ENCODE measurements around the gene RSPH1. TPM values are rescaled to one million over a fixed set of nuclear protein-coding genes. Genes with fewer than 3 reads are reported as not detected.

The RSPH1 gene
- total RNA-seq, 3 donors from 2014 or later, result not detected

- Mint-ChIP-seq H3K36me3 (ENCODE audit: insufficient read depth) (no peaks in the 10 kb centered on the region), H3K4me3 (no peak overlapping the region), H3K27me3 (ENCODE audit: low read depth) (peaks cover 4% of the 10 kb centered on the region), H3K4me1 (ENCODE audit: low read depth) (peaks cover 13% of the 10 kb centered on the region), H3K9me3 (no peaks in the 10 kb centered on the region)
- DNase-seq (no peak), ATAC-seq (no peak)
Measured at GRCh38 chr21:42493109-42494060, 2.6 kb downstream of the RSPH1 start.

GRCh38 chr21:42492201-42492600 is 3.8 kb downstream of the RSPH1 start:
- H3K9me3 Mint-ChIP-seq, result no peaks in the 10 kb centered on the region
- ATAC-seq (no peak), DNase-seq (no peak)
- peaks cover 7% of the 10 kb centered on the region for H3K27me3 Mint-ChIP-seq (ENCODE audit: low read depth)
- no peaks in the 10 kb centered on the region for H3K36me3 Mint-ChIP-seq (ENCODE audit: insufficient read depth)
- H3K4me1 Mint-ChIP-seq (ENCODE audit: low read depth), result peaks cover 13% of the 10 kb centered on the region
- H3K4me3 Mint-ChIP-seq, result no peak overlapping the region

GRCh38 chr21:42491328-42491727 is 4.7 kb downstream of the RSPH1 start:
- Mint-ChIP-seq H3K4me1 (ENCODE audit: low read depth) (peaks cover 10% of the 10 kb centered on the region), H3K4me3 (no peak overlapping the region), H3K27me3 (ENCODE audit: low read depth) (peaks cover 10% of the 10 kb centered on the region), H3K36me3 (ENCODE audit: insufficient read depth) (no peaks in the 10 kb centered on the region), H3K9me3 (no peaks in the 10 kb centered on the region)
- no peak for DNase-seq
- no peak for ATAC-seq

GRCh38 chr21:42490720-42491119 is 5.3 kb downstream of the RSPH1 start:
- DNase-seq (no peak), ATAC-seq (no peak)
- Mint-ChIP-seq H3K4me3 (no peak overlapping the region), H3K27me3 (ENCODE audit: low read depth) (peaks cover 10% of the 10 kb centered on the region), H3K9me3 (no peaks in the 10 kb centered on the region), H3K36me3 (ENCODE audit: insufficient read depth) (no peaks in the 10 kb centered on the region), H3K4me1 (ENCODE audit: low read depth) (peaks cover 6% of the 10 kb centered on the region)

- Mint-ChIP-seq H3K36me3 (ENCODE audit: insufficient read depth) (no peaks in the 10 kb centered on the region), H3K9me3 (no peaks in the 10 kb centered on the region), H3K4me3 (no peak overlapping the region), H3K4me1 (ENCODE audit: low read depth) (peaks cover 3% of the 10 kb centered on the region), H3K27me3 (ENCODE audit: low read depth) (peaks cover 10% of the 10 kb centered on the region)
- DNase-seq, result no peak
- no peak for ATAC-seq
Measured at GRCh38 chr21:42489991-42490390, 6.0 kb downstream of the RSPH1 start.

DNA sequence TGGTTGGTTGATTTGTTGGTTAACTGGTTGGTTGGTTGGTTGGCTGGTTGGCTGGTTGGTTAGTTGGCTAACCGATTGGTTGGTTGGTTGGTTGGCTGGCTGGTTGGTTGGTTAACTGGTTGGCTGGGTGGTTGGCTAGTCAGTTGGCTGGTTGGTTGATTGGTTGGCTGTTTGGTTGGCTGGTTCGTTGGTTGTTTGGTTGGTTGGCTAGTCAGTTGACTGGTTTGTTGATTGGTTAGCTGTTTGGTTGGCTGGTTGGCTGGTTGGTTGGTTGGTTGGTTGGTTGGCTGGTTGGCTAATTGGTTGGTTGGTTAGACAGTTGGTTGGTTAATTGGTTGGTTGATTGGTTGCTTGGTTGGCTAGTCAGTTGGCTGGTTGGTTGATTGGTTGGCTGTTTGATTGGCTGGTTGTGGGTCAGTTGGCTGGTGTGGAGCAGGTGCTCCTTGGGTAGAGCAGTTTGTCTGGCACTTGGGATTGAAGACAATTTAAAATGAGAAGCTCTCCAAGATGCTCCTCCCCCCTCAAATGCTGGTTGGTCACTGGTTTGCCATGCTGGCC is 6.9 kb downstream of the RSPH1 start:
- ATAC-seq, result no peak
- H3K36me3 Mint-ChIP-seq (ENCODE audit: insufficient read depth), result no peaks in the 10 kb centered on the region
- DNase-seq, result no peak
- peaks cover 10% of the 10 kb centered on the region for H3K27me3 Mint-ChIP-seq (ENCODE audit: low read depth)
- H3K9me3 Mint-ChIP-seq, result no peaks in the 10 kb centered on the region
- H3K4me1 Mint-ChIP-seq (ENCODE audit: low read depth), result peaks cover 3% of the 10 kb centered on the region
- no peak overlapping the region for H3K4me3 Mint-ChIP-seq

GRCh38 chr21:42486531-42486930 is 9.5 kb downstream of the RSPH1 start:
- H3K36me3 Mint-ChIP-seq (ENCODE audit: insufficient read depth), result no peaks in the 10 kb centered on the region
- no peak for ATAC-seq

DNA sequence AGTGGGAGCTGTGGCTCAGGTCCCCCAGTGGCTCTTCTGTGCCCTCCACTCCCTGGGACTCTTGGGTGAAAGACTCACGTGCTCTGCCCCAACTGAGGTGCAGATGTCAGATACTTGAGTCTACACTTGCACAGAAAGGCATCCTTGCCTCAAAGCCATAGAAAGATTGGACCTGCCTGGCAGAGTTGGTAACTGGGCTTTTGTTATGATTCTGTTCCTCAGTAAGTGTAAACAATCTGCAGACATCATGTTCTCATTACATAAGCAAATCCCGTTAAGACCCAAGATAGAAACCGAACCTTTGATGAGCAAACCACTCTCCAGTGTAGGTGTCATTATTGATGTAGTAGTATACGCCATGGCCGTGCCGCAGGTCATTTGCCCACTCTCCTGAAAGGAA is 10.0 kb downstream of the RSPH1 start:
- DNase-seq (no peak), ATAC-seq (no peak)
- peaks cover 3% of the 10 kb centered on the region for H3K4me1 Mint-ChIP-seq (ENCODE audit: low read depth)
- no peaks in the 10 kb centered on the region for H3K9me3 Mint-ChIP-seq
- H3K27me3 Mint-ChIP-seq (ENCODE audit: low read depth), result peaks cover 10% of the 10 kb centered on the region
- no peaks in the 10 kb centered on the region for H3K36me3 Mint-ChIP-seq (ENCODE audit: insufficient read depth)
- H3K4me3 Mint-ChIP-seq, result no peak overlapping the region

More at GRCh38 chr21:42486531-42486930, 9.5 kb downstream of the RSPH1 start:
- peaks cover 3% of the 10 kb centered on the region for H3K4me1 Mint-ChIP-seq (ENCODE audit: low read depth)
- H3K4me3 Mint-ChIP-seq, result no peak overlapping the region
- DNase-seq, result no peak
- no peaks in the 10 kb centered on the region for H3K9me3 Mint-ChIP-seq
- peaks cover 10% of the 10 kb centered on the region for H3K27me3 Mint-ChIP-seq (ENCODE audit: low read depth)

GRCh38 chr21:42484966-42485365 is 11.1 kb downstream of the RSPH1 start:
- ATAC-seq (no peak), DNase-seq (no peak)
- no peak overlapping the region for H3K4me3 Mint-ChIP-seq
- H3K27me3 Mint-ChIP-seq (ENCODE audit: low read depth), result peaks cover 10% of the 10 kb centered on the region
- H3K4me1 Mint-ChIP-seq (ENCODE audit: low read depth), result peaks cover 3% of the 10 kb centered on the region
- H3K36me3 Mint-ChIP-seq (ENCODE audit: insufficient read depth), result no peaks in the 10 kb centered on the region
- no peaks in the 10 kb centered on the region for H3K9me3 Mint-ChIP-seq

DNA sequence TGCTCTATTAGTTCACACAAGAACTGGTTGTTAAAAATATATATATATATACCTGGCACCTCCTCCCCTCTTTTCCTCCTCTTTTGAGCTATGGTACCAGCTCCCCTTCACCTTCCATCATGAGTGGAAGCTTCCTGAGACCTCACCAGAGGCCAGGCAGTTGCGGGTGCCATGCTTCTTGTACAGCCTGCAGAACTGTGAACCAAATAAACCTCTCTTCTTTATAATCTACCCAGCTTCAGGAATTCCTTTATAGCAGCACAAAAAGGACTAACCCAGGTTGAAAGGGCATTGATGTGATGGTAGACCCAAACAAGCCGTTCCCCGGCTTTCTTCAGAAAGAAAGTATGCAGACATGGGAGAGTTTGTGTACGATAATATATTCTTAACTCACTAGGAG is 14.9 kb downstream of the RSPH1 start:
- Mint-ChIP-seq H3K4me3 (no peak overlapping the region), H3K36me3 (ENCODE audit: insufficient read depth) (no peaks in the 10 kb centered on the region), H3K9me3 (no peaks in the 10 kb centered on the region), H3K4me1 (ENCODE audit: low read depth) (no peaks in the 10 kb centered on the region), H3K27me3 (ENCODE audit: low read depth) (peaks cover 3% of the 10 kb centered on the region)
- DNase-seq (no peak), ATAC-seq (no peak)

DNA sequence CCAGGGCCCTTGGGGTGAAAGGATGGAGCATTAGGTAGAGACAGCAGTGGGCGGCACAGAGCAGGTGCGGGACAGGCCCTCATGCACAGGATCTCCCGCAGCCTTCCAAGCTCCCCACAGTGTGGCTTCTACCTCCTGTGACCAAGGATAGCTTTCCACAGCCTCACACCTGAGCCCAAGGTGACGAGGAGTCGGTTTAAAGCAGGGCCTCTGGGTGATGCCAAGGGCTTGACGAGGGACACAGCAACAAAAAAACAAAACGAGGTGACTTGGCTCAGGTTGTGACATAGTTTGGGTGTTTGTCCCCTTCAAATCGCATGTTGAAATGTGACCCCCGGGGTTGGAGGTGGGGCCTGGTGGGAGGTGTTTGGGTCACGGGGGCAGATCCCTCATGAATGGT is 15.3 kb downstream of the RSPH1 start:
- no peaks in the 10 kb centered on the region for H3K4me1 Mint-ChIP-seq (ENCODE audit: low read depth)
- H3K4me3 Mint-ChIP-seq, result no peak overlapping the region
- H3K9me3 Mint-ChIP-seq, result no peaks in the 10 kb centered on the region
- DNase-seq (no peak), ATAC-seq (no peak)
- peaks cover 3% of the 10 kb centered on the region for H3K27me3 Mint-ChIP-seq (ENCODE audit: low read depth)
- no peaks in the 10 kb centered on the region for H3K36me3 Mint-ChIP-seq (ENCODE audit: insufficient read depth)

DNA sequence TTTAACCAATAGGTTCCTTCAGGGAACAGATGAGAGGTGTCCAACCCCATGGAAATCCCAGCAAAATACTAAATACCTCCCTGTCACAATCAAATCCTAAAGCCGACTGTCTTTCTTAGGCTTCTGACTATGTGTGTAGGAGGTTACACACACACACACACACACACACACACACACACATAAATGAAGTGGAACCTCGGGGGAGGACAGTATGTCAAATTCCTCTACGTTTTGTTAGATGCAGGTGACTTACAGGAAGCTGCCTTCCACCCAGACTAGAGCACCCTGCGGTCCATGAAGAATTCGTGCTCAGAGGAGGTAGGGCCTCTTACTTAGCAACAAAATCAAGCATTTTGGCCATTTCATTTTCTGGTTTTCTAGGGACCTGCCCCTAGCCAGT is 16.4 kb downstream of the RSPH1 start:
- Mint-ChIP-seq H3K27me3 (ENCODE audit: low read depth) (peaks cover 3% of the 10 kb centered on the region), H3K36me3 (ENCODE audit: insufficient read depth) (no peaks in the 10 kb centered on the region), H3K4me1 (ENCODE audit: low read depth) (no peaks in the 10 kb centered on the region), H3K4me3 (no peak overlapping the region), H3K9me3 (no peaks in the 10 kb centered on the region)
- ATAC-seq, result no peak
- no peak for DNase-seq

DNA sequence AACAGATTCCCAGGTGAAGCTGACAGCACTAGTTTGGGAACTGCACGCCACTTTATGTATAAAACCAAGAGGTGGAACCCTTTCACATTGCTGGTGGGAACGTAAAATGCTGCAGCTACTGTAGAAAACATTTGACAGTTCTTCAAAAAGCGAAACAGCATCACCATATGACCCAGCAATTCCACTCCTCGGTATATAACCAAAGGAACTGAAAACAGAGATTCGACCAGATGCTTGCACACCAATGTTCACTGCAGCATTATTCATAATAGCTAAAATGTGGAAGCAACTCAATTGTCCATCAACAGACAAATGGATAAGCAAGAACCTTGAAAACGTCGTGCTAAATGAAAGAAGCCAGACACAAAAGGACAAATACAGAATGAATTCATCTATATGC is 17.5 kb downstream of the RSPH1 start:
- H3K27me3 Mint-ChIP-seq (ENCODE audit: low read depth), result peaks cover 3% of the 10 kb centered on the region
- no peaks in the 10 kb centered on the region for H3K4me1 Mint-ChIP-seq (ENCODE audit: low read depth)
- no peaks in the 10 kb centered on the region for H3K36me3 Mint-ChIP-seq (ENCODE audit: insufficient read depth)
- ATAC-seq, result no peak
- H3K9me3 Mint-ChIP-seq, result no peaks in the 10 kb centered on the region
- H3K4me3 Mint-ChIP-seq, result no peak overlapping the region
- no peak for DNase-seq

GRCh38 chr21:42476388-42477331 is 19.4 kb downstream of the RSPH1 start:
- no peaks in the 10 kb centered on the region for H3K9me3 Mint-ChIP-seq
- H3K4me1 Mint-ChIP-seq (ENCODE audit: low read depth), result no peaks in the 10 kb centered on the region
- peaks cover 3% of the 10 kb centered on the region for H3K27me3 Mint-ChIP-seq (ENCODE audit: low read depth)
- DNase-seq (no peak), ATAC-seq (no peak)
- no peaks in the 10 kb centered on the region for H3K36me3 Mint-ChIP-seq (ENCODE audit: insufficient read depth)
- no peak overlapping the region for H3K4me3 Mint-ChIP-seq

Data from activated T-cell treated with anti-CD3 and anti-CD28 coated beads, Interleukin-2, amount 50 U/mL, for 4 hours (primary cell).